ENCODE data around the gene GTPBP4. TPM values are rescaled to one million over a fixed set of nuclear protein-coding genes. Genes with fewer than 3 reads are reported as not detected.

GTPBP4 gene
- total RNA-seq, 1 experiment from 2014 or later = 97.4 TPM

DNA sequence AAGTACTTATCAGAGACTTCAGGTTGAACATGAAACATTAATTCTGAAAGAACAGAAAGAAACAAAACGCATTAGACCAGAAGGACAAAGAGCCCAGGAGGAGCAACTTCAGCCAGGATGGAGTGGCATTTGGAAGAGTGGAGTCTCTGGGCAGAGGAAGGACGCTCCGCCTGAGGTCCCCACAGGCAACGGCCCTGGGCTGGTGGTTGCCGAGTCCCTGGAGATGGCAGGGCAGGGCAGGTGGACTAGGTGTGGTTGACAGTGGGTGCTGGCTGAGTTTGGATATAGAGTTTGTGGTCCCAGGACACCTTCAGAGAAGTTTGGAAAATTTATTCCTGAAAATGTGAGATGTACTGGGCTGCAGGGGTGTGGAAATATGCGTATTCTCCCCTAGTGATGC is 29.4 kb upstream of the GTPBP4 start:
- Mint-ChIP-seq H3K36me3 (no peaks in the 10 kb centered on the region), H3K9me3 (peaks cover 10% of the 10 kb centered on the region), H3K27ac (no peak overlapping the region), H3K27me3 (ENCODE audit: low read depth) (peaks cover 11% of the 10 kb centered on the region), H3K4me1 (no peaks in the 10 kb centered on the region), H3K4me3 (no peak overlapping the region)
- POLR2A ChIA-PET = no interaction called here
- CTCF ChIA-PET = no interaction called here
- TF ChIP-seq JAZF1 (CRISPR knock-in tag; IDR thresholded peaks at IDR 0.05) (no peak), HMGA2 (CRISPR knock-in tag; IDR thresholded peaks at IDR 0.05) (no peak), ATF3 (CRISPR knock-in tag; conservative IDR thresholded peaks at IDR 0.05) (no peak), GABPB1 (CRISPR knock-in tag; IDR thresholded peaks at IDR 0.05) (no peak), ZNF138 (CRISPR knock-in tag; conservative IDR thresholded peaks at IDR 0.05) (no peak)
- TF ChIP-seq, protein P1, sequence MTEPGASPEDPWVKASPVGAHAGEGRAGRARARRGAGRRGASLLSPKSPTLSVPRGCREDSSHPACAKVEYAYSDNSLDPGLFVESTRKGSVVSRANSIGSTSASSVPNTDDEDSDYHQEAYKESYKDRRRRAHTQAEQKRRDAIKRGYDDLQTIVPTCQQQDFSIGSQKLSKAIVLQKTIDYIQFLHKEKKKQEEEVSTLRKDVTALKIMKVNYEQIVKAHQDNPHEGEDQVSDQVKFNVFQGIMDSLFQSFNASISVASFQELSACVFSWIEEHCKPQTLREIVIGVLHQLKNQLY (CRISPR knock-in tag; IDR thresholded peaks at IDR 0.05) = no peak
- TF ChIP-seq, protein P2, sequence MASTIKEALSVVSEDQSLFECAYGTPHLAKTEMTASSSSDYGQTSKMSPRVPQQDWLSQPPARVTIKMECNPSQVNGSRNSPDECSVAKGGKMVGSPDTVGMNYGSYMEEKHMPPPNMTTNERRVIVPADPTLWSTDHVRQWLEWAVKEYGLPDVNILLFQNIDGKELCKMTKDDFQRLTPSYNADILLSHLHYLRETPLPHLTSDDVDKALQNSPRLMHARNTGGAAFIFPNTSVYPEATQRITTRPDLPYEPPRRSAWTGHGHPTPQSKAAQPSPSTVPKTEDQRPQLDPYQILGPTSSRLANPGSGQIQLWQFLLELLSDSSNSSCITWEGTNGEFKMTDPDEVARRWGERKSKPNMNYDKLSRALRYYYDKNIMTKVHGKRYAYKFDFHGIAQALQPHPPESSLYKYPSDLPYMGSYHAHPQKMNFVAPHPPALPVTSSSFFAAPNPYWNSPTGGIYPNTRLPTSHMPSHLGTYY (CRISPR knock-in tag; IDR thresholded peaks at IDR 0.05) = no peak
- TF ChIP-seq, protein P3, sequence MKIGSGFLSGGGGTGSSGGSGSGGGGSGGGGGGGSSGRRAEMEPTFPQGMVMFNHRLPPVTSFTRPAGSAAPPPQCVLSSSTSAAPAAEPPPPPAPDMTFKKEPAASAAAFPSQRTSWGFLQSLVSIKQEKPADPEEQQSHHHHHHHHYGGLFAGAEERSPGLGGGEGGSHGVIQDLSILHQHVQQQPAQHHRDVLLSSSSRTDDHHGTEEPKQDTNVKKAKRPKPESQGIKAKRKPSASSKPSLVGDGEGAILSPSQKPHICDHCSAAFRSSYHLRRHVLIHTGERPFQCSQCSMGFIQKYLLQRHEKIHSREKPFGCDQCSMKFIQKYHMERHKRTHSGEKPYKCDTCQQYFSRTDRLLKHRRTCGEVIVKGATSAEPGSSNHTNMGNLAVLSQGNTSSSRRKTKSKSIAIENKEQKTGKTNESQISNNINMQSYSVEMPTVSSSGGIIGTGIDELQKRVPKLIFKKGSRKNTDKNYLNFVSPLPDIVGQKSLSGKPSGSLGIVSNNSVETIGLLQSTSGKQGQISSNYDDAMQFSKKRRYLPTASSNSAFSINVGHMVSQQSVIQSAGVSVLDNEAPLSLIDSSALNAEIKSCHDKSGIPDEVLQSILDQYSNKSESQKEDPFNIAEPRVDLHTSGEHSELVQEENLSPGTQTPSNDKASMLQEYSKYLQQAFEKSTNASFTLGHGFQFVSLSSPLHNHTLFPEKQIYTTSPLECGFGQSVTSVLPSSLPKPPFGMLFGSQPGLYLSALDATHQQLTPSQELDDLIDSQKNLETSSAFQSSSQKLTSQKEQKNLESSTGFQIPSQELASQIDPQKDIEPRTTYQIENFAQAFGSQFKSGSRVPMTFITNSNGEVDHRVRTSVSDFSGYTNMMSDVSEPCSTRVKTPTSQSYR (CRISPR knock-in tag; IDR thresholded peaks at IDR 0.05) = no peak
- no peak for ATAC-seq
- DNase-seq (ENCODE audit: low spot score) = no peak

DNA sequence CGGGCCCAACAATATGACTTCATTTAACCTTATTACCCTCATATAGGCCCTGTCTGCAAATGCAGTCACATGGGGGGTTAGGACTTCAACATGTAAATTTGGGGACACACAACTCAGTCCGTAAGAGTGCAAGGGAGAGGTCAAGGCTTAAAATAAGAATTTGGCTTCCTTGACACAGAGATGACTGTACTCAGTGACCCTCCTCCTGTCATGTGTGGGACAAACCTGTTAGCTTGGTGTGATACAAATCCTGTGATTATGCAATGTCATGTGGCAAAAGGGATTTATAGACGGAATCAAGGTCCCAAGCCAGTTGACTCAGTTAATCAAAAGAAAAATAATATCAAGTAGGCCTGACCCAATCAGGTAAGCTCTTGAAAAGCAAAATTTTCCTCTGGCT is 25.9 kb upstream of the GTPBP4 start:
- DNase-seq (ENCODE audit: low spot score) = no peak
- Mint-ChIP-seq H3K27me3 (ENCODE audit: low read depth) (peaks cover 11% of the 10 kb centered on the region), H3K9me3 (peaks cover 10% of the 10 kb centered on the region), H3K36me3 (no peaks in the 10 kb centered on the region), H3K4me3 (no peak overlapping the region), H3K27ac (no peak overlapping the region), H3K4me1 (no peaks in the 10 kb centered on the region)
- POLR2A ChIA-PET = no interaction called here
- CTCF ChIA-PET = no interaction called here
- no peak for ATAC-seq
- TF ChIP-seq, protein P4, sequence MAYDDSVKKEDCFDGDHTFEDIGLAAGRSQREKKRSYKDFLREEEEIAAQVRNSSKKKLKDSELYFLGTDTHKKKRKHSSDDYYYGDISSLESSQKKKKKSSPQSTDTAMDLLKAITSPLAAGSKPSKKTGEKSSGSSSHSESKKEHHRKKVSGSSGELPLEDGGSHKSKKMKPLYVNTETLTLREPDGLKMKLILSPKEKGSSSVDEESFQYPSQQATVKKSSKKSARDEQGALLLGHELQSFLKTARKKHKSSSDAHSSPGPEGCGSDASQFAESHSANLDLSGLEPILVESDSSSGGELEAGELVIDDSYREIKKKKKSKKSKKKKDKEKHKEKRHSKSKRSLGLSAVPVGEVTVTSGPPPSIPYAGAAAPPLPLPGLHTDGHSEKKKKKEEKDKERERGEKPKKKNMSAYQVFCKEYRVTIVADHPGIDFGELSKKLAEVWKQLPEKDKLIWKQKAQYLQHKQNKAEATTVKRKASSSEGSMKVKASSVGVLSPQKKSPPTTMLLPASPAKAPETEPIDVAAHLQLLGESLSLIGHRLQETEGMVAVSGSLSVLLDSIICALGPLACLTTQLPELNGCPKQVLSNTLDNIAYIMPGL (CRISPR knock-in tag; IDR thresholded peaks at IDR 0.05) = no peak
- TF ChIP-seq NFYB (CRISPR knock-in tag; conservative IDR thresholded peaks at IDR 0.05; ENCODE audit: low read depth) (no peak), FOXK1 (CRISPR knock-in tag; IDR thresholded peaks at IDR 0.05) (no peak), NR1H2 (CRISPR knock-in tag; IDR thresholded peaks at IDR 0.05) (no peak), CREM (CRISPR knock-in tag; IDR thresholded peaks at IDR 0.05) (no peak), OVOL2 (CRISPR knock-in tag; IDR thresholded peaks at IDR 0.05; ENCODE audit: borderline replicate concordance) (no peak), KAT7 (CRISPR knock-in tag; IDR thresholded peaks at IDR 0.05; ENCODE audit: borderline replicate concordance) (no peak), JAZF1 (CRISPR knock-in tag; IDR thresholded peaks at IDR 0.05) (no peak), E2F1 (CRISPR knock-in tag; IDR thresholded peaks at IDR 0.05) (no peak), NR2C2 (CRISPR knock-in tag; IDR thresholded peaks at IDR 0.05) (no peak), ARID4B (CRISPR knock-in tag; IDR thresholded peaks at IDR 0.05; ENCODE audit: borderline replicate concordance) (no peak), USF1 (CRISPR knock-in tag; IDR thresholded peaks at IDR 0.05) (no peak)
- TF ChIP-seq, protein P5, sequence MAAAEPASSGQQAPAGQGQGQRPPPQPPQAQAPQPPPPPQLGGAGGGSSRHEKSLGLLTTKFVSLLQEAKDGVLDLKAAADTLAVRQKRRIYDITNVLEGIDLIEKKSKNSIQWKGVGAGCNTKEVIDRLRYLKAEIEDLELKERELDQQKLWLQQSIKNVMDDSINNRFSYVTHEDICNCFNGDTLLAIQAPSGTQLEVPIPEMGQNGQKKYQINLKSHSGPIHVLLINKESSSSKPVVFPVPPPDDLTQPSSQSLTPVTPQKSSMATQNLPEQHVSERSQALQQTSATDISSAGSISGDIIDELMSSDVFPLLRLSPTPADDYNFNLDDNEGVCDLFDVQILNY (CRISPR knock-in tag; IDR thresholded peaks at IDR 0.05) = no peak

Measured in WTC11 (cell line).